Measurements from ENCODE around the gene SPATA4. TPM values are rescaled to one million over a fixed set of nuclear protein-coding genes. Genes with fewer than 3 reads are reported as not detected.

SPATA4 gene
- total RNA-seq, 1 donor, result 0.72 TPM

- TF ChIP-seq CTCF (IDR thresholded peaks at IDR 0.05; ENCODE audit: extremely low read depth, low read depth, low read length), result no peak
- no peak for DNase-seq (ENCODE audit: insufficient read length, low spot score, missing footprints)
- Histone ChIP-seq H3K27ac (ENCODE audit: low read depth, low read length) (no peak overlapping the region), H3K36me3 (ENCODE audit: insufficient read depth, low read length) (no peaks in the 10 kb centered on the region), H3K27me3 (ENCODE audit: insufficient read depth, low read length) (no peaks in the 10 kb centered on the region), H3K4me1 (ENCODE audit: insufficient read depth, low read length) (no peaks in the 10 kb centered on the region), H3K79me2 (ENCODE audit: insufficient read depth, low read length) (no peaks in the 10 kb centered on the region), H3K9me3 (ENCODE audit: low read depth, low read length) (no peaks in the 10 kb centered on the region), H2AFZ (ENCODE audit: low read length) (no peak overlapping the region), H4K20me1 (ENCODE audit: insufficient read depth, low read length) (no peaks in the 10 kb centered on the region), H3K4me3 (ENCODE audit: insufficient read depth, low read length) (no peak overlapping the region), H3K4me2 (ENCODE audit: insufficient read depth, low read length) (no peak overlapping the region)
These were observed 15.4 kb upstream of the SPATA4 start for GRCh38 chr4:176210579-176211296.

- Histone ChIP-seq H2AFZ (ENCODE audit: low read length) (no peak overlapping the region), H4K20me1 (ENCODE audit: insufficient read depth, low read length) (no peaks in the 10 kb centered on the region), H3K36me3 (ENCODE audit: insufficient read depth, low read length) (no peaks in the 10 kb centered on the region), H3K79me2 (ENCODE audit: insufficient read depth, low read length) (no peaks in the 10 kb centered on the region), H3K4me3 (ENCODE audit: insufficient read depth, low read length) (no peak overlapping the region), H3K4me2 (ENCODE audit: insufficient read depth, low read length) (no peak overlapping the region), H3K27me3 (ENCODE audit: insufficient read depth, low read length) (no peaks in the 10 kb centered on the region), H3K27ac (ENCODE audit: low read depth, low read length) (no peak overlapping the region), H3K4me1 (ENCODE audit: insufficient read depth, low read length) (no peaks in the 10 kb centered on the region), H3K9me3 (ENCODE audit: low read depth, low read length) (no peaks in the 10 kb centered on the region)
- no peak for DNase-seq (ENCODE audit: insufficient read length, low spot score, missing footprints)
- no peak for TF ChIP-seq CTCF (IDR thresholded peaks at IDR 0.05; ENCODE audit: extremely low read depth, low read depth, low read length)
These were observed 14.7 kb upstream of the SPATA4 start for GRCh38 chr4:176210101-176210500.

GRCh38 chr4:176209535-176209934, 14.2 kb upstream of the SPATA4 start:
- Histone ChIP-seq H3K27me3 (ENCODE audit: insufficient read depth, low read length) (no peaks in the 10 kb centered on the region), H3K4me3 (ENCODE audit: insufficient read depth, low read length) (no peak overlapping the region), H3K4me2 (ENCODE audit: insufficient read depth, low read length) (no peak overlapping the region), H3K27ac (ENCODE audit: low read depth, low read length) (no peak overlapping the region), H3K36me3 (ENCODE audit: insufficient read depth, low read length) (no peaks in the 10 kb centered on the region), H3K79me2 (ENCODE audit: insufficient read depth, low read length) (no peaks in the 10 kb centered on the region), H4K20me1 (ENCODE audit: insufficient read depth, low read length) (no peaks in the 10 kb centered on the region), H3K4me1 (ENCODE audit: insufficient read depth, low read length) (no peaks in the 10 kb centered on the region), H3K9me3 (ENCODE audit: low read depth, low read length) (no peaks in the 10 kb centered on the region), H2AFZ (ENCODE audit: low read length) (no peak overlapping the region)
- TF ChIP-seq CTCF (IDR thresholded peaks at IDR 0.05; ENCODE audit: extremely low read depth, low read depth, low read length), result no peak
- no peak for DNase-seq (ENCODE audit: insufficient read length, low spot score, missing footprints)

- Histone ChIP-seq H3K27me3 (ENCODE audit: insufficient read depth, low read length) (no peaks in the 10 kb centered on the region), H3K36me3 (ENCODE audit: insufficient read depth, low read length) (no peaks in the 10 kb centered on the region), H3K4me1 (ENCODE audit: insufficient read depth, low read length) (no peaks in the 10 kb centered on the region), H3K79me2 (ENCODE audit: insufficient read depth, low read length) (no peaks in the 10 kb centered on the region), H3K27ac (ENCODE audit: low read depth, low read length) (no peak overlapping the region), H3K9me3 (ENCODE audit: low read depth, low read length) (no peaks in the 10 kb centered on the region), H2AFZ (ENCODE audit: low read length) (no peak overlapping the region), H3K4me3 (ENCODE audit: insufficient read depth, low read length) (no peak overlapping the region), H3K4me2 (ENCODE audit: insufficient read depth, low read length) (no peak overlapping the region), H4K20me1 (ENCODE audit: insufficient read depth, low read length) (no peaks in the 10 kb centered on the region)
- DNase-seq (ENCODE audit: insufficient read length, low spot score, missing footprints), result no peak
- TF ChIP-seq CTCF (IDR thresholded peaks at IDR 0.05; ENCODE audit: extremely low read depth, low read depth, low read length), result no peak
These were observed 12.5 kb upstream of the SPATA4 start for GRCh38 chr4:176207839-176208238.

All from osteoblast (primary cell).